Cardiac atrium fibroblast (primary cell): ENCODE data around the gene CEP350. TPM values are rescaled to one million over a fixed set of nuclear protein-coding genes. Genes with fewer than 3 reads are reported as not detected.

Experiments
- total RNA-seq: library from RNA; depleted of rRNA; stranded (reverse); fragments of >200 nt; gene quantifications from 2 replicates; pipeline ENCODE4 v1.2.3, GENCODE V29; 2015

Gene CEP350
- 17.7 and 26.0 TPM in 2 replicates for total RNA-seq

GRCh38 chr1:179954493-179955286 lies at the start of gene CEP350:
Gene CEP350, plus strand, starts transcription at chr1:179954810. Its CDS starts 31,372 bp downstream, at chr1:179986182.

GRCh38 chr1:180154325-180155181 lies 199.9 kb downstream of the CEP350 start, which contains the start of gene QSOX1:
Gene QSOX1, plus strand, starts transcription at chr1:180154869. Its CDS starts 39 bp downstream, at chr1:180154908.

Other genes starting within 250 kb of the CEP350 start
- not detected in 2 replicates for gene FAM163A, start 211.5 kb upstream of the CEP350 start, total RNA-seq
- 50.0 and 73.5 TPM in 2 replicates for gene TOR1AIP2, start 77.0 kb upstream of the CEP350 start, total RNA-seq
- gene TOR1AIP1, start 72.5 kb upstream of the CEP350 start, total RNA-seq, result 47.5 and 58.2 TPM in 2 replicates
- 524 and 698 TPM in 2 replicates for gene QSOX1, start 200.1 kb downstream of the CEP350 start, total RNA-seq